ENCODE measurements around the gene ANK2.

Gene ANK2

GRCh38 chr4:113356453-113356852 is 307.0 kb downstream of the ANK2 start:
- DNase-seq = no peak

- no peak for DNase-seq
Observed at GRCh38 chr4:113358784-113359183, 309.3 kb downstream of the ANK2 start.

- no peak for DNase-seq
Observed at GRCh38 chr4:113365377-113365776, 315.9 kb downstream of the ANK2 start.

GRCh38 chr4:113368056-113368455 is 318.6 kb downstream of the ANK2 start:
- DNase-seq = no peak

- DNase-seq = no peak
Observed at GRCh38 chr4:113371111-113371510, 321.7 kb downstream of the ANK2 start.

GRCh38 chr4:113375964-113376666 is 326.7 kb downstream of the ANK2 start:
- DNase-seq = no peak

- DNase-seq = no peak
Observed at GRCh38 chr4:113378836-113379235, 329.4 kb downstream of the ANK2 start.

- no peak for DNase-seq
Observed at GRCh38 chr4:113382704-113383103, 333.3 kb downstream of the ANK2 start.

- DNase-seq = no peak
Observed at GRCh38 chr4:113383111-113383785, 333.8 kb downstream of the ANK2 start.

- no peak for DNase-seq
Observed at GRCh38 chr4:113384600-113384999, 335.1 kb downstream of the ANK2 start.

GRCh38 chr4:113385281-113385899 is 335.9 kb downstream of the ANK2 start:
- no peak for DNase-seq

GRCh38 chr4:113389160-113389559 is 339.7 kb downstream of the ANK2 start:
- no peak for DNase-seq

- no peak for DNase-seq
Observed at GRCh38 chr4:113390850-113391249, 341.4 kb downstream of the ANK2 start.

- no peak for DNase-seq
Observed at GRCh38 chr4:113394108-113394729, 344.8 kb downstream of the ANK2 start.

GRCh38 chr4:113394730-113395530 is 345.5 kb downstream of the ANK2 start:
- DNase-seq = peak; percentile 73

GRCh38 chr4:113397114-113397701 is 347.8 kb downstream of the ANK2 start:
- no peak for DNase-seq

GRCh38 chr4:113398441-113399143 is 349.1 kb downstream of the ANK2 start:
- DNase-seq = no peak

- DNase-seq = no peak
Observed at GRCh38 chr4:113404167-113404571, 354.7 kb downstream of the ANK2 start.

GRCh38 chr4:113404841-113405240 is 355.4 kb downstream of the ANK2 start:
- DNase-seq = no peak

- DNase-seq = no peak
Observed at GRCh38 chr4:113405874-113406722, 356.6 kb downstream of the ANK2 start.

- DNase-seq = no peak
Observed at GRCh38 chr4:113406723-113407016, 357.2 kb downstream of the ANK2 start.

All from inflammatory macrophage treated with lipopolysaccharide for 4 hours (primary cell).